GM12873 (cell line): ENCODE data around the gene DRC7.

Source experiments
- CTCF ChIP-seq: IDR thresholded peaks from 2 replicates; pipeline ENCODE4 v1.5.1; 2012; ENCODE audit warnings: low read depth, mild to moderate bottlenecking, moderate library complexity, low read length, control low read depth; ENCODE audit not compliant: insufficient read depth; ENCODE audit errors: missing control alignments

The DRC7 gene

DNA sequence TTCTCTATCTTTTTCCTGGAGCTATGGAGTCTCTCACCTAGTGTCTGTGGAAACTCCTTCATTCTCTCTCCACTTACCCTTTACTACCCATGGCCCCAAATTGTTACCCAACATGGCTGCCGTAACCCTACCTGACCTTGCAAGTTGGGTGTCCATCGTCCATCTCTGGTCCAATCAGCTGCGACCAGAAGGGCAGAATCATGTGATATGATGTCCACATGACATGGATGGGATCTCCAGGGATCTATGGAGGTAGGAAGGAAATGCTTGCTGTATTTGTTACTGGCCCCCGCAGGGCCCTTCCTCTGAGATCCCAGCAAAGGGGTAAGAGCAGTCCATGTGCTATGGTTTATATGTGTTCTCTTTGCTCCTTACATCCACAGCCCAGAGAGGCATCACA, 8.0 kb upstream of the DRC7 start:
- TF ChIP-seq CTCF: no peak

GRCh38 chr16:57687363-57687929, 7.2 kb upstream of the DRC7 start:
- no peak for TF ChIP-seq CTCF

DNA sequence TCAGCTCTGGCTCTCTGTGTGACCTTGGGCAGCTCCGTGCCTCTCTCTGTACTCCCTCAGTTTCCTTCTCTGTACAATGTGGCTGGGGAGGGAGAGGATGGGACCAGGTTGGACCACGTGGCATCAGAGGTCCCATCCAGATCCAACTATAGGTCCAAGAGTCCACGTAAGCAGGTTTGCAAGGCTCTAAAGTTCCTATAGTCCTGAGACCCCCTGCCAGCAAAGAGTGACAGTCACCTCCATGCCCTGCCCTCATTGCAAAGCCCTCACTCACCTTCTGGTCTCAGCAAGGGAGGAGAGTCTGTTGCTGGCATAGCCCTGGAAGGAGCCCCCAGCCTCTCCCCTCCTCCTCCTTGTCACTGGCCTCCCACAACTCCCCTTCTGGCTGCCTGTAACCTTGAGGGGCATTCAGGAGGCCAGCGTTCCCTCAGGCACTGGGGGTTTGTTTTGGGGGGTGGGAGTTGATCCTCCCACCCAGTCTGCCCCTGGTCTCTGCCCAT, 6.1 kb upstream of the DRC7 start:
- TF ChIP-seq CTCF: no peak

DNA sequence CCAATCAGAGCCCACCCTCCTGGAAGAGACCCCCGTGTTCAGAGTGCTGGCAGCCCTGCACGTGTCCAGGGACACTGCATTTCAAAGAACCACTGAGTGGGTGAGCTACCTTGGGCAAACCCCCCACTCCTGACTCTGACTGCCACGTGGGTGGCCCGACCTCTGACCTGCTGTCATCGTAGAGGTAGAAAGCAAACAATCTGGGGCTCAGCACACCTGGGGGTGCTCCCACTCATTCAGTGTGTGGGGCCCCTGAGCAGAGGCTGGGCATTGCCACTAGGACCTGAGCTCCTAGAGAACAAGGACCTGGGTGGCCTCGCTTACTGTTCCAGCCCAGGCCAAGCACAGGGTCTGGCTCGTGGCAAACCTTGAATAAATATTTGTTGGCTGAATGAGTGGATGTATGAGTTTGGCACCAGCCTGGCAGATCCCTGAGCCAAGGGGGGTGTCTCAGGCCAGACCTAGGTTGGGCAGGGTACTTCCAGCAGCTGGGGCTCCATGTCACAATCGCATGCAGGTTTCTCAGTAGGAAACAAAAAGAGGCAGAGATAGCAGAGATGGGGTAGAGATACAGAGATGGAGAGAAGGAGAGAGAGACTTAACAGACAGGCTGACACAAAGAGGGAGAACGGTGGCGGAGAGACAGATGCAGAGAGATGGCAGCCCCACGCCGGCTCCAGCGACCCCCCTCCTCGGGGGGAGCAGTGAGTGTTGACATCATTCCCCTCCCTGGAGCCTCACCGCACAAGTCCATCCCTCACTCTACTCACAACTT, 5.4 kb upstream of the DRC7 start:
- no peak for TF ChIP-seq CTCF

DNA sequence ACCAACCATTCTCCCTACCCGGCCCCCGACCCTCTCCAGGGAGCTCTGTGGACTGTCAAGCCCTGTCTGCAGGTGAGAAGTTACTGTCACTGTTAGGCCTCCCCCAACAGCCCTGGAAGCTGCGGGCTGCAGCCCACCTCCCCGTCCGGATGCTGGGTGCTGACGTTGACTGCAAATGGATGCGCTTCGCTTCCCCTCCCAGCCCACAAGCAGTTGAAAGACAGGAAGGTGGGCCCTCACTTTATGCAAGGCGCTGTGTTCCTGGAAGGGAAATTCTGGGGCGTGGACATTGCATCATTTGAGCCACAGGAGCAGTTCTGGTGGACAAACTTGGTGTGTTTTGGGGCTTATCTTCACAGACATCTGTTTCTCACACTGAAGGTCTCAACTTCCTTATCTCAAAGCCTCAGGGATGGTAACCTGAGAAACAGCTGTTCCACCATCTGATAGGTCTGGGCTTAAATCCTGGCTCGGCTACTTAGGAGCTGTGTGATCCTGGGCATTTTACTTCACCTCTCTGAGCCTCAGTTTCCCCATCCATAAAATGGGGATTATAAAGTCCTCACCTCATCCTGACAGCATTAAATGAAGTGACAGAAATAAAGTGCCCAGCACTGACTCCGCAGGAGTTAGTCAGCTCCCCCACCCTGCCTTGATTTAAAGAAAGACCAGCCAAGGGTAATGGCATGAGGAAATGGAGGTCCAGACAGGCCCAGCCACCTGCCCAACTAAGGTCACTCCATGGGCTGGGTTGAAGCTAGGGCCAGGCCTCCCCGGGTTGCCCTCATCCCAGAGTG, 4.6 kb upstream of the DRC7 start:
- TF ChIP-seq CTCF: no peak

DNA sequence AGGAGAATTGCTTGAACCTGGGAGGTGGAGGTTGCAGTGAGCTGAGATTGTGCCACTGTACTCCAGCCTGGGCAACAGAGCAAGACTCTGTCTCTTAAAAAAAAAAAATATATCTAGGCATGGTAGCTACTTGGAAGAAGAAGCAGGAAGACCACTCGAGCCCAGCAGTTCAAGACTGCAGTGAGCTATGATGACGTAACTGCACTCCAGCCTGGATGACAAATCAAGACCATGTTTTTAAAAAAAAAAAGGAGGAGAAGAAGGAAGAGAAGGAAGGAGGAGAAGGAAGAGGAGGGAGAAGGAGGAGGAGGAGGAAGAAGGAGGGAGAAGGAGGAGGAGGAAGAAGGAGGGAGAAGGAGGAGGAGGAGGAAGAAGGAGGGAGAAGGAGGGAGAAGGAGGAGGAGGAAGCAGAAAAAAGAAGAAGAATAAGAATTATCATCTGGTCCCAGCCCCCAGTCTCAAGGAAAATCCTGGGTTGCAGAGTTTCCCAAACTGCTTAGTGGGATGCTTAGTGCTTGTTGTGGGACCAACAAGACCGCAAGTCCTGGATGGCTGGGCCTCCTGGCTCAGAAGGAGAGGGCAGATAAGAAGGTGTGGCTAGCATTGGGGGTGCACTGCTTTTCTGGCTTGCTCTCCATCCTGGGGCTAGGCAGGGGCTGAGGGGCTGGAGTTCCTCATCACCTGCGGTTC, 3.7 kb upstream of the DRC7 start:
- no peak for TF ChIP-seq CTCF
